Left lobe of liver (tissue), 2 donors: ENCODE data around the gene TERT. TPM values are rescaled to one million over a fixed set of nuclear protein-coding genes. Genes with fewer than 3 reads are reported as not detected.

Experiments used
- ATAC-seq: fragments of 200-7000 bp; cut with Tn5 transposase; one replicate; pipeline ENCODE4 v1.9.1; 2020; ENCODE audit warnings: mild to moderate bottlenecking, moderate library complexity
- DNase-seq: peaks from one replicate; pipeline ENCODE4 v3.0.0-alpha.2; 2020; ENCODE audit warnings: low spot score
- total RNA-seq: library from RNA; stranded (reverse); gene quantifications from one replicate; pipeline ENCODE4 v1.2.1, GENCODE V29; 2021
- donor health status: DM: no; HTN: no; CAD: no; lungs with moderate emphysema.
- donor health status: DM: no; HTN: yes; CAD: no.

The TERT gene
- total RNA-seq, 1 donor from 2014 or later, result 0.10 TPM

DNA sequence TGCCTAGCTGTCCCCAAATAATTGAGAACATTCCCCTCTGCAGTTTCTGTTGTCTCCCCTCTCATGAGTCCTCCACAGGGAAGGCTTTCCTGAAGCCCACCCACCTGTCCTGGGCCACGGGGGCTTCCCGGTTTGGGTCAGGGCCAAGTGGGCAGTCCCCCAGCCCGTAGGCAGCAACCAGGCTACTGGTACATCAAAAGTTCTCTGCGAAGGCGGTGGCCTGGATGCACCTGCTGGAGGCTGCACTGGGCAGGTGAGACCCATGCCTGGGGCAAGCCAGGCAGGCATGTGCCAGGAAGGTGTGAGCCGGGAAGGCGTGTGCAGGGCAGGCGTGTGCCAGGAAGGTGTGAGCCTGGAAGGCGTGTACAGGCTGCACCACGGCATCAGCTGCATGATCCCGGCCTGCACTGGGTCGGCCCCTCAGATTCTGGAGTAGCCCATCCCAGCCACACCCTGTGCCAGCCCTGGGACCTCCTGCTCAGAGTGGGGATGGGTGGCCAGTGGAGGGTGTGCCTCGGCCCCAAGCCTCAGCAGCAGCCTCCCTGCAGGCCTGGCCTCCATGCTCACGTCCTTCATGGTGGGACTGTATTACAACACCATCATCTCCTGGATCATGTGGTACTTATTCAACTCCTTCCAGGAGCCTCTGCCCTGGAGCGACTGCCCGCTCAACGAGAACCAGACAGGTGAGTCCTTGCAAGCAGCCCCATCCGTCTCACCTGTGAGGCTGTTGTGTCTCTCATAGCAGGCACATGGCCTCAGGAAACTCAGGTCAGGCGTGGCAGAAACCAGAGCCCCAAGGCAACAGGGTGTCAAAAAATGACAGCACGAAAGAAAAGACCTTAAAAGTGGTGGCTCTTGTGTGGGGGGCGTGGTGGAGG lies 84.7 kb downstream of the TERT start:
- no peak for ATAC-seq
- DNase-seq, result no peak

DNA sequence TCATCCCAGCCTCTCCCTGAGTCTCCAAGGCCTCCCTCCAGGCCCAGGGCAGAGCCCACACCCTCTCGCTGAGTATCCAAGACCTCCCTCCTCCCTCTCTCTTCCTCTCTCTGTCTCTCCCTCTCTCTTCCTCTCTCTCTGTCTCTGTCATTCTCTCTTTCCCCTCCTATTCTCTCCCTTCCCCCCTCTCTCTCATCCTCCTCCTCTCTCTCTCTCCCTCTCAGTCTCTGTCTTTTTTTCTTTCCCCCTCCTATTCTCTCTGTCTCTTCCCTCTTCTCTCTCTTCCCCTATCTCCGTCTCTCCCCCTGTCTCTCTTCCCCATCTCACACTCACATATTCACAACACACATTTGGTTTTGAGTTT lies 85.4 kb downstream of the TERT start:
- no peak for ATAC-seq
- no peak for DNase-seq

DNA sequence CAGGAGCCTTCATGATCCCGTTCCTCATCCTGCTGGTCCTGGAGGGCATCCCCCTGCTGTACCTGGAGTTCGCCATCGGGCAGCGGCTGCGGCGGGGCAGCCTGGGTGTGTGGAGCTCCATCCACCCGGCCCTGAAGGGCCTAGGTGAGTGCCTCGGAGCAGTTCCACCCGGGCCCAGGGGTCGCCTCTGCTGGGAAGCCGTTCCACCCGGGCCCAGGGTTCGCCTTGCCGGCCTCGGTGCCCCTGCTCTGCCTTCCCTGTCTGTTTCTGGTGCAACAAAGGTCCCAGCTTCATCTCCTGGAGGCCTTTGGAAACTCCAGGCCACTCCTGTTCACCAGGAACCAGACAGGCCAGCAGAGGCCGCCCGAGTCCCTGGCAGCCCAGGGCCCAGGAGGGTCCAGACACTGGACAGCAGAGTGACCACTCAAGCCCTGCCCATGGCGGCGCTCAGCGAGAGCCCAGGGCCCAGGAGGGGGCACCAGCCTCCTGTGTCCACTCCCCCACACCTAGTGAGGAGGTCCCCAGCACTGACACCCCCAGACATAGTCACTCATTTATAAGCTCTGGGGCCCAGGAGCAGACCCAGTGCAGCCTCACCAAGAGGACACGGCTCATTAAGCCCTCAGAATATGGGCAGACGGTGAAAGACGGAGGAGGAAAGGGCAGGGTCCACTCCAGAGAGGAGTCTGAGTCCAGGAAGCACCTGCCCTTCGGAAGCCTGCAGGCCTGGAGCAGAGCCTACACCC lies 86.0 kb downstream of the TERT start:
- ATAC-seq, result peak; percentile 62
- DNase-seq, result no peak

DNA sequence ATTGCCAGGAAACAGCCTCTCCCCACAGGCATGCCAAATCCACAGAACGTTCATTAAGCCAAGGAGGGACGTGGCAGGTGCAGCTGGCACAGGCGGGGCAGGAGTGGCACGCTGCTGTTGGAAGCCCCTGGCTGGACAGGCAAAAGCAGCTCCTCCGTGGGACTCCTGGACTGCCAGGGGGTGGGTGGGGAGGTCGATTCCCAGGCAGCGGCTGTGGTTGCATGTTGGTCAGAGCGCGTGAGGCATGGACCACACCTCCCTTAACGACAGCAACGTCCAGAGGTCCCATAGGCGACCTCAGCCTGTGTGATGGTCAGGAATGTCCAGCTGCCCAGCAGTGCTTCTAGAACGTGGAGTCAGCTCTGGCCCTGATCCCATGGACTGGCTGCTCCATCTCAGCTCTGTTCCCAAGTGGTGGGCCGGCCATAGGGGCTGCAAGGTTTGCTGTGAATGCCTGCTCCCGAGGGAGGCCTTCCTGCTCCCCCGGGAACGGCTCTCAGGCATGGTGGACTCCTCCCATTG lies 86.6 kb downstream of the TERT start:
- ATAC-seq (no peak), DNase-seq (no peak)

DNA sequence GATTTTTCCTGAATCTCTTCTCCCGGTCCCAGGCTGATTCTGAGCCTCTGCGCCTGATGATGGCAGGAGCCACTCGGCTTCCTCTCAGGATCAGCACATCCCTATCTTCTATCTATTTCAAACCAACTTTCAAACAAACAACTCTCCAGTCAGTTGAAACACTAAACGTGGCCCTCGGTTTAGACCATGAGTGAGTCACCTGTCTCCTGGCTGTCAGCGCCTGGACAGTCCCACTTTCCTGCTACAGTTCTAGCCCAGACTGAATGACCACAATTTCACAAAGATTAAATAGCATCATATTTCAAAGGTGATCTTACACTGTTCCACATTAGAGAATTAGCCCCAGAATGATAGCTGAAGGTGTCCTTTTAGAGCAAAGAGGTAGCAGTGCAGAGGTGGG lies 87.3 kb downstream of the TERT start:
- DNase-seq (no peak), ATAC-seq (no peak)

DNA sequence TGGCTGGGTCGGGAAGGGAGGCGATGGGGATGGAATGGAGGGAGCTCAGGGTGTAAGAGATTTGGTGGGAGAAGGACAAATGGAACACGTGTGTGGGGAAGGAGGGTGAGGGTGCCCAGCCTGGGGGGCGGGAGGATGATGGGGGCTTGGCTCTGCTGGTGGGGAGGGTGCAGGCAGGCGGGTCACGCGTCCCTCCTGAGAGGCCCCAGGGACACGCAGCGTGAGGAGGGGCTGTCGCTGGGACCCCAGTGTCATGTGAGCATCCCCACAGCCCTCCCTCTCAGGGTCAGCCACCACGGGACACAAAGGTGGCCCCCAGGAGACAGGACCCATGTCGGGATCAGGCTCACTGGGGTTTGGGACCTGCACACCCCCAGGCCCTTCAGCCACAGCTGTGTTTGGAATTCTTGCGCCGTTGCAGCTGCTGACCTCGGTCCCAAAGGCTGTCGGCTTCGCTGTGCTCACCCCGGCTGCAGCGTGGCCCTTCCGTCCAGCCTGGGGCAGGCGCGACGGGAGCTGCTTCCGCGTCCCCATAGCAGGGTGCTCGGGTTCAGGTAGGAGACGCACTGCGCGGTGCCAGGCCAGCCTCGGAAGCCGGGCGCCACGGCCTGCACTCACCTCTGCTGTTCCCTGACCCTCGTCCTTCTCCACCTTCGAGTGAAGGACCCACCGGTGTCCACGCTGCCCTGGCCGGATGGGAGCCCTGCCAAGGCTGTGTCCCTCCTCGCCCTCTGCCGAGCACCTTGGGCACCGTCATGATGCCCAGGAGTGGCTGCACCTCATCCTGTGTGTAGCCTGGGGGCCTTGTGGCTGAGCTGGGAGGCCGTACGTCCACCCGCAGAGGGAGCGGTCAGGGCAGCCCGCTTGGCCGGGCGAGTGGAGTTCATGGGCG lies 88.1 kb downstream of the TERT start:
- ATAC-seq (no peak), DNase-seq (no peak)

DNA sequence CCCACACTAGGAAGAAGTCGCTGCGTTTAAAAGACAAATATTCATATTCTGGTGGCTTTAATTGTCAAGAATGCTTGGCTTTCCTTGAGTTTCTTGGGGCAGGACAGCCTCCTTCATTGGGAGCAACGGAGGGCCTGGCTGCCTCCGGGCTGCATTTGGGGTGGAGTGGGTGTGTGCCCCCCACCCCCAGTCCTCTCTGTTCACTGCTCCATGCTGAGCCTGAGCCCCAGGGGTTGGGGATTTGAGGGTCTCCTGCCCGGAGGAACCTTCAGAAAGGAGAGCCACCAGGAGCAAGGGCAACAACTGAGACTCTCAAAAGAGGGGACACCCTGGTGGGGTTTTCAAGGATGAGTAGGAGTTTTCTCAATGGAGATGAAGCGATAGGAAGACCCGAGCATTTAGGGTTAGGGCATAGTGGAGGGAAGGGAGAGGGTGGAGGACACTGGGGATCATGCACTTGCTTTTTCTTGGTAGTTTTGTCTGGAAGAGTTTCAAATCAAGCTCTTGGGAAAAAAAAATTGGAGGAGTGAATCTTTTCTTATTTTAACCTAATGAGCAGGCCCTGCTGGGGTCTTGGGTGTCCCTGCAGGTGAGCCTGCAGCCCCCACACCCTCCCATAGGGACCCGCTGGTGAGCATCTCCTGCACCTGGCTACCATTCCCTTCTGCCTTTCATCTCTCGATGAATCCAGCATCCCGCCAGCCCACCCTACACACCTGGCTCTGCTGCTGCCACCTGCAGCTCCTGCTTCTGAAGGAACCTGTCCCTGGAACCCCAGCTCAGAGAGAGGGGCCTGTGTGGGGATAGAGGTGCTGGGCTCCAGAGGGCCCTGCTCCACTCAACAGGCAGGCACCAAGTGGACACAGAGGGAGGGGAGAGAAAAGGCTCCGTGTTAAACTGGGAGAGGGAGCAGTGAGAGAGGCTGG lies 89.3 kb downstream of the TERT start:
- ATAC-seq (no peak), DNase-seq (no peak)

DNA sequence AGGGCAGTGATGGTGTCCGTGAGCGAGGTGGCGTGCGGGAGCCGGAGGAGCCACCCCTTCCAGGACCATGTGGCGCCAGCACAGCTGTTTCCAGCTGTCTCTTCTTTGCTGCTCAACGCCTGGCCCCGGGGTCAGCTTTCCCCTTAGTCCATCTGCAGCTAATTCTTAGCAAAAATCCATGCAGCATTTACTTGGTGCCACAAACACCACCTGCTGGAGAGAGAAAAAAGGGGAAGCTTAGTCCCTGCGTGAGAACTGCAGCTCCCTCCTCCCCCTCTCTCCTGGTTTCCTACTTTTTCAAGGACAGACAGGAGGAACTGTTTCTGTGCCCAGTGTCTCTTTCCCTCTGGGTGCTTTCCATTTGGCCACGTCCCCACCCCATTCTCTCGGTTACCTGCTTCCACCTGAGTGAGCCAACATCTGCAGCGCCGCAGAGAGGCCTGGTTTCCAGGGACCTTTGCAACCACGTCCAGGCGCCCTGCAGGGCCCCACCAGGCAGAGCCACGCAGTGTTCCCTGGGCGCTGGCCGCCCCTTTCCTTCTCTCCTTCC lies 90.1 kb downstream of the TERT start:
- peak; percentile 80 for ATAC-seq
- DNase-seq, result no peak

DNA sequence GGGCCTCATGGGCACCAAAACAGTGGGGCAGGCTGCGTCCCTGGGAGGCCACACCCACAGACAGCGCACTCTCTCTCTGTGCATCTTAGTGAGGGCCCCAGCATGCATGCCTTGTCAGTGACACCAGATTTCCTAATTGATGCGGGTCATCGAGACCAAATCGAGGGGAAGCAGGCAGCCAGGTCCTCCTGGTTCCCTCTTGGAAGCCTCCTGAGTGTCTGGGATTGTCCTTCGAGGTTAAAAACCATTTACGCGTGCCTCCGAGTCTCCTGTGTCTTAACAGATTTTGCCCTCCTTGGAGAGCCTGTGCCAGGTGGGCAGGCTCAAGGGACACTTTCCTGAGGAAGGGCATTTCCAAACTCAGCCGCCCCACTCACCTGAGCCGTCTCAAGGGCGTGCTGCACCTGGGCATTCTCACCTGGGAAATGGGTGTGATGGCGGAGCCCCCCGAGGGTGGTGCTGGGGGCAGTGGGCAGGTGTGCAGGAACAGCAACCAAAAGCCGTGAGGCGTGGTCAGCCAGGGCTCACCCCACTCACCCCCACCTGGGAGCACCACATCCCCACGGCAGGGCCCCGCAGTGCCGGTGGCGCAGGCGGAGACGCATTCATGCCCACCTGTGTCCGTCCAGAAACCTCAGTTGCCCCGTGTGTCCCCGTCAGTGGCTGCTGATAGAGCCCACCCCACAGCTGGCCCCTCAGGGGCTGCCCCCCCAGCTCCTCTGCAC lies 90.7 kb downstream of the TERT start:
- no peak for DNase-seq
- ATAC-seq, result no peak

DNA sequence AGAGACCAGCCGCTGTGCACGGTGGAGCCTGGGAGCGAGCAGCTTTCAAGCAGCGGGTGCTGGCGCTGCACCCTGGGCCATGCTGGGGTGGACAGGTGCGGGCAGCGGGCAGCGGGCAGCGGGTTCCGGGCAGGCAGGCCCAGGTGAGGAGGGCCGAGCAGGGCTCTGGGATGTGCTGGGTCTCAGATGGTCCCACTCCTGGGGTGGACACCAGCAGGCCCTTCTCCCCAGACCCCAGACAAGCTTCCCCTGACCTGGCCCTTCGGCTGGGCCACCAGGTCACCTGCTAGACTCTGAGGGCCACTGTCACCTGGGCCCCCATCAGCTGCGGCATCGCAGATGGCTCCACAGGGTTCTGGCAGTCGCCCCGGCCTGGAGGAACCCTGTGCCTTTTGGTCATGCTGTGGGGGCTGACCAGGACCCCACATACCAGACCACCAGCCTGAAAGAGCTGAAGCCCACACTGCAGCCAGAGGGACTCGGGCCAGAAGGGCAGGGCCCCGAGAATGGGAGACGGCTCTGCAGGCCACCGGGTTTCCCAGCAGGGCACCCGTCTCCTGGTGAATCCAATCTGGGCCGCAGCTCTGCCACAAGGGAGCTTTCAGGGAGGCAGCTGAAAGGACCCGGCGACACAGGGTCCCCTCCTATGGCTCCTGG lies 91.4 kb downstream of the TERT start:
- DNase-seq (no peak), ATAC-seq (no peak)

Other genes starting within 250 kb of the TERT start
- 56.5 TPM for gene SLC12A7, start 183.0 kb downstream of the TERT start, total RNA-seq
- gene SLC6A19, start 93.5 kb downstream of the TERT start, total RNA-seq, result 0.73 TPM
- gene SLC6A18, start 69.7 kb downstream of the TERT start, total RNA-seq, result not detected
- 147 TPM for gene CLPTM1L, start 50.0 kb upstream of the TERT start, total RNA-seq
- gene SLC6A3, start 150.4 kb upstream of the TERT start, total RNA-seq, result not detected
- 8.9 TPM for gene LPCAT1, start 228.9 kb upstream of the TERT start, total RNA-seq